ENCODE data around the gene ATP2B1. TPM values are rescaled to one million over a fixed set of nuclear protein-coding genes. Genes with fewer than 3 reads are reported as not detected.

Gene ATP2B1
- total RNA-seq, 1 experiment from 2014 or later: 48.5 TPM

DNA sequence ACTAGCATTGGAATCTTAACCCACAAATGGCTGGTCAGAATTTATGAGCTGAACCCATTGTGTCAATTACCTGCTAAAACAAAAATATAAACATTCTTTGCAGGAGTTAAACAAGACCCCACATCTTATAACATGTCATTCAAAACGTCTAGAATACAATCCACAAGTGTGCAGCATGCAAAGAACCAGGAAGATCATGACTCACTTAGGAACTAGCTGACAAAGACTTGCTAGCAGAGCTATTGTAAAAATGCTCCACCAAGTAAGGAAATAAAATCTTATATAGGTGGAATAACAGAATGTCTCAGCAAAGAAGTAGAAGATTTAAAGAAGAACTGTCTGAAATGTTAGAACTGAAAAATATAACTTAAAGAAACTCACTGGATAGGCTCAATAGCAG lies 156.3 kb downstream of the ATP2B1 start:
- H3K79me2 ChIP-seq (ENCODE audit: low read length): no peaks in the 10 kb centered on the region
- ChIA-PET POLR2A (ENCODE audit: unreplicated experiment) (no interaction called here), CTCF (no interaction called here)
- no peak overlapping the region for H2AFZ ChIP-seq (ENCODE audit: low read length)
- 0 out of 2 replicates have a peak, but pooled peaks have one; percentile 40 for ATAC-seq
- no peak overlapping the region for H3K27ac ChIP-seq (ENCODE audit: low read length)
- BruUV-seq (replicated peaks): no TSS peak
- H3K4me2 ChIP-seq (ENCODE audit: low read length): no peak overlapping the region
- no peak for TF ChIP-seq EZH2 (IDR thresholded peaks at IDR 0.05; ENCODE audit: low read length, unreplicated experiment)
- TF ChIP-seq, protein P1, sequence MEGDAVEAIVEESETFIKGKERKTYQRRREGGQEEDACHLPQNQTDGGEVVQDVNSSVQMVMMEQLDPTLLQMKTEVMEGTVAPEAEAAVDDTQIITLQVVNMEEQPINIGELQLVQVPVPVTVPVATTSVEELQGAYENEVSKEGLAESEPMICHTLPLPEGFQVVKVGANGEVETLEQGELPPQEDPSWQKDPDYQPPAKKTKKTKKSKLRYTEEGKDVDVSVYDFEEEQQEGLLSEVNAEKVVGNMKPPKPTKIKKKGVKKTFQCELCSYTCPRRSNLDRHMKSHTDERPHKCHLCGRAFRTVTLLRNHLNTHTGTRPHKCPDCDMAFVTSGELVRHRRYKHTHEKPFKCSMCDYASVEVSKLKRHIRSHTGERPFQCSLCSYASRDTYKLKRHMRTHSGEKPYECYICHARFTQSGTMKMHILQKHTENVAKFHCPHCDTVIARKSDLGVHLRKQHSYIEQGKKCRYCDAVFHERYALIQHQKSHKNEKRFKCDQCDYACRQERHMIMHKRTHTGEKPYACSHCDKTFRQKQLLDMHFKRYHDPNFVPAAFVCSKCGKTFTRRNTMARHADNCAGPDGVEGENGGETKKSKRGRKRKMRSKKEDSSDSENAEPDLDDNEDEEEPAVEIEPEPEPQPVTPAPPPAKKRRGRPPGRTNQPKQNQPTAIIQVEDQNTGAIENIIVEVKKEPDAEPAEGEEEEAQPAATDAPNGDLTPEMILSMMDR (conservative IDR thresholded peaks at IDR 0.05; ENCODE audit: low read depth, low read length): no peak
- H3K36me3 ChIP-seq (ENCODE audit: low read depth, low read length): no peaks in the 10 kb centered on the region
- peak; percentile 32 for DNase-seq
- no peaks in the 10 kb centered on the region; the same call in 1 of the 2 replicates for H3K4me1 ChIP-seq (ENCODE audit: insufficient read depth, low read length)
- no peaks in the 10 kb centered on the region for H4K20me1 ChIP-seq (ENCODE audit: low read length)
- H3K9me2 ChIP-seq (replicated peaks; ENCODE audit: low read length): no peaks in the 10 kb centered on the region
- H3K9me3 ChIP-seq (ENCODE audit: low read length): no peaks in the 10 kb centered on the region
- intact Hi-C loops (cut with micrococcal nuclease): no loop called here
- H3F3A ChIP-seq (ENCODE audit: low read length, unreplicated experiment): no peaks in the 10 kb centered on the region
- no peaks in the 10 kb centered on the region for H3K27me3 ChIP-seq (ENCODE audit: low read length)
- H3K9ac ChIP-seq (ENCODE audit: low read length): no peak overlapping the region
- H3K4me3 ChIP-seq (ENCODE audit: low read length): no peak overlapping the region

DNA sequence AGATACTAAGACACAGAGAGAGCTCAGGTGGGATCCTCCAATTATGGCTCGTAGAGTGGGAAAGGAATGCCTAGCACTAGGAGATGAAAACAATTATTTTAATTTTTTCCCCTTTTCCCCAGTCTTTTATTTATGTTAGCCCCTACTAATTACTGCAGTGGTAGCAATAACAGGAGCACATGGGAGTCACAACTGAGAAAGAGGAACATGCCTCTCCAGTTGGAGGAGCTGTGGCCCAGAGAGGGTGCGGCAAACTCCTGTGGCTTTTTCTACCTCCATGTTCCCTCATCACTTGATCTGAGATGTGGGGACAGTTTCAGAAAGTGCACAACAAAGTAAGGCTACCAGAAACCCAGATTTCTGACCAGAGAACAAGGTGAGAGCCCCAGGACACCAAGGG lies 156.9 kb downstream of the ATP2B1 start:
- no peaks in the 10 kb centered on the region for H4K20me1 ChIP-seq (ENCODE audit: low read length)
- intact Hi-C loops (cut with micrococcal nuclease): no loop called here
- no peak overlapping the region for H3K9ac ChIP-seq (ENCODE audit: low read length)
- no peak overlapping the region for H3K4me3 ChIP-seq (ENCODE audit: low read length)
- BruUV-seq (replicated peaks): no TSS peak
- no peak for ATAC-seq
- no peak overlapping the region for H2AFZ ChIP-seq (ENCODE audit: low read length)
- POLR2A ChIA-PET (ENCODE audit: unreplicated experiment): no interaction called here
- DNase-seq: no peak
- H3F3A ChIP-seq (ENCODE audit: low read length, unreplicated experiment): no peaks in the 10 kb centered on the region
- H3K36me3 ChIP-seq (ENCODE audit: low read depth, low read length): no peaks in the 10 kb centered on the region
- H3K9me2 ChIP-seq (replicated peaks; ENCODE audit: low read length): no peaks in the 10 kb centered on the region
- H3K4me1 ChIP-seq (ENCODE audit: insufficient read depth, low read length): no peaks in the 10 kb centered on the region; the same call in 1 of the 2 replicates
- H3K9me3 ChIP-seq (ENCODE audit: low read length): no peaks in the 10 kb centered on the region
- H3K79me2 ChIP-seq (ENCODE audit: low read length): no peaks in the 10 kb centered on the region
- no peak overlapping the region for H3K4me2 ChIP-seq (ENCODE audit: low read length)
- no peaks in the 10 kb centered on the region for H3K27me3 ChIP-seq (ENCODE audit: low read length)
- TF ChIP-seq, protein P1 (conservative IDR thresholded peaks at IDR 0.05; ENCODE audit: low read depth, low read length): no peak
- no peak for TF ChIP-seq EZH2phosphoT487 (IDR thresholded peaks at IDR 0.05; ENCODE audit: borderline replicate concordance, low read length)
- no peak for TF ChIP-seq EZH2 (IDR thresholded peaks at IDR 0.05; ENCODE audit: low read length, unreplicated experiment)
- CTCF ChIA-PET: no interaction called here
- H3K27ac ChIP-seq (ENCODE audit: low read length): no peak overlapping the region

DNA sequence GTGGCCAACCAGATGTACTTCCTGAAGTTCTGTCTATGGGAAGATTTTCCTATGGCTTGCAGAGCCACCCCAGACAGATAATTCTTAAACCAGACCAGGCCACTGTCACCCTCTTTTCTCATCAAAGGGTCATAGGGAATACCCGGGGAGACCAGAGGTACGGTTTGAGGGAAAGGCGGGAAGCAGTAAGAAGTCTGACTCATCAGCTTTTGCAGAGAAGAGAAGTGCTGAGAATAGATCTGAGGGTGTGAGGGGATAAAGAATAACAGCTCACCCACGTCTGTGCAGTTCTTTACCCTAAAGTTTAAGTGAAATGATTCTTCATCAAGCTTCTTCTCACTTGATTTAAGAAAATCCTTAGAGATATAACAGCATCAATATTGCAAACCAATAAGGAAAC lies 161.5 kb downstream of the ATP2B1 start:
- Histone ChIP-seq H3K4me2 (ENCODE audit: low read length) (no peak overlapping the region), H3K79me2 (ENCODE audit: low read length) (no peaks in the 10 kb centered on the region), H3K9me3 (ENCODE audit: low read length) (no peaks in the 10 kb centered on the region), H4K20me1 (ENCODE audit: low read length) (no peaks in the 10 kb centered on the region), H2AFZ (ENCODE audit: low read length) (no peak overlapping the region), H3K36me3 (ENCODE audit: low read depth, low read length) (no peaks in the 10 kb centered on the region), H3K9me2 (replicated peaks; ENCODE audit: low read length) (no peaks in the 10 kb centered on the region), H3K27ac (ENCODE audit: low read length) (no peak overlapping the region), H3K9ac (ENCODE audit: low read length) (no peak overlapping the region), H3K27me3 (ENCODE audit: low read length) (no peaks in the 10 kb centered on the region), H3F3A (ENCODE audit: low read length, unreplicated experiment) (no peaks in the 10 kb centered on the region), H3K4me1 (ENCODE audit: insufficient read depth, low read length) (peaks cover 6% of the 10 kb centered on the region), H3K4me3 (ENCODE audit: low read length) (no peak overlapping the region)
- ATAC-seq: no peak
- no peak for DNase-seq
- no peak for TF ChIP-seq EZH2phosphoT487 (IDR thresholded peaks at IDR 0.05; ENCODE audit: borderline replicate concordance, low read length)
- TF ChIP-seq EZH2 (IDR thresholded peaks at IDR 0.05; ENCODE audit: low read length, unreplicated experiment): no peak
- TF ChIP-seq, protein P1 (conservative IDR thresholded peaks at IDR 0.05; ENCODE audit: low read depth, low read length): no peak
- POLR2A ChIA-PET (ENCODE audit: unreplicated experiment): no interaction called here
- no TSS peak for BruUV-seq (replicated peaks)
- intact Hi-C loops (cut with micrococcal nuclease): no loop called here
- CTCF ChIA-PET: no interaction called here
